NCI-H146 treated with DMSO at 0.1 percent for 48 hours (cell line): ENCODE results near the gene APLNR.

Source experiments
- DNase-seq: peaks from one replicate; lab custom pipeline; 2025; ENCODE audit not compliant: unreplicated experiment; lab: John Stamatoyannopoulos, UW

Gene APLNR

DNA sequence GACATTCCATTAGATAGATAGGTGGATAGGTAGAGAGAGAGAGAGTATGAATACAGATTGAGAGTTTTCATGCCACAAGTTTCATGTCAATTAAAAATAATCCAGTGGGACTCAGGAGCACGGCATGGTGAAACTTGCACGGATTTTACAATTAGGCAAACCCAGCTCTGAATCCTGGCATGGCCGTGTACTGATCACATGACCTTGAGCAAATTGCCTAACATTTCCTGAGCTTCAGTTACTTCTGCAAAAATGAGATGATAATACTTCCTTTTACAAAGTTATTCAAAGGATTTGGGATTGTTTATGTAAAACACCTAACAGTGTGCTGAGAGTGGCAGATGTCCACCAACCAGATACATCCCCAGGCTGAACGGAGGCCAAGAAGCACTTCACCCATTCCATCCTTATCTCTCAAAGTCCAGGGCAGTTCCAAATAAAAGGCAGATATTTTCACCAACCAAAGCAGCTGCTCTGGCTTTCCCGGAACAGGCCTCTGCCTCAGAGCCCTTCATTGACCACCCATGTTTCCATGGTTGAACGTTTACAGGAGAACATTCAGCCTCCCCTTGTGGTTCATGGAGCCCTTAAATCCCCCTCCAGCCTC, 17.9 kb downstream of the APLNR start:
- DNase-seq: no peak

DNA sequence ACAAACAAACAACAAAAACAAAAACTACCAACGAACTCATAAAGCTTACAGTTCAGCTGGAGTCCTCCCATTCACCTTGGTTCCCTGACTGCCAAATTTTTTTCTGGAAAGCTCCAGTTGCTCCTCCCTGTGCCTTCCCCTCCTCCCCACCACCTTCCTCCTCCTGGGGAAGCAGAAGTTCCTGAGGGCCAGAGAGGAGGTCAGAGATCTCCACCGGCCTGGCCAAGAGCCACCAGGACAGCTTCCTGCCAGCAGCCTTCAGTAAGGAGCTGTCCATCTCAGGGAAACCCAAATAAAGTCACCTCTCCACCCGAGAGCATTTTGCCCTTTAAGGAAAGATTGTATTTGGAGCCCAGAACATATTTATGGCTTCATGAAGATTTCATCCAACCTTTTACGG, 20.0 kb downstream of the APLNR start:
- no peak for DNase-seq

GRCh38 chr11:57216463-57216862, 20.6 kb downstream of the APLNR start:
- DNase-seq: no peak

DNA sequence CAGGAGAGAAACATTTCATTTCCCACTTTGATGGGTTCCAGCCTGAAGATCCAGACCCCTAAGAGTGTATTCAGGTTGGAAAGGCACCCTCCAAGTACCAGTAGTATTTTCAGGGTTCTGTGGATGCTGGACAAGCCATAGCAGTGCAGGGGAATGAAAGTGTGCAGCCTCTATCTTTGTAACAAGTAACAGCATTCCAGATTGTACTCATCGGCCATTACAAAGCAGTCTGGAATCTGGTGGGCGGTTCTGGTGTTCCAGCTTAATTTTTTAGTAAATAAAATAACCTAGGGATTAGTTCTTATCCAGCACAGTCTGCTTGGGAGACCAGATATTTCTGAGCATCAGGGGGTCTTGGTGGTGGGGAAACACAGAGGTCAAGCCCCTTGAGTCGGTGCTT, 22.6 kb downstream of the APLNR start:
- no peak for DNase-seq

GRCh38 chr11:57214098-57214417, 23.0 kb downstream of the APLNR start:
- no peak for DNase-seq

DNA sequence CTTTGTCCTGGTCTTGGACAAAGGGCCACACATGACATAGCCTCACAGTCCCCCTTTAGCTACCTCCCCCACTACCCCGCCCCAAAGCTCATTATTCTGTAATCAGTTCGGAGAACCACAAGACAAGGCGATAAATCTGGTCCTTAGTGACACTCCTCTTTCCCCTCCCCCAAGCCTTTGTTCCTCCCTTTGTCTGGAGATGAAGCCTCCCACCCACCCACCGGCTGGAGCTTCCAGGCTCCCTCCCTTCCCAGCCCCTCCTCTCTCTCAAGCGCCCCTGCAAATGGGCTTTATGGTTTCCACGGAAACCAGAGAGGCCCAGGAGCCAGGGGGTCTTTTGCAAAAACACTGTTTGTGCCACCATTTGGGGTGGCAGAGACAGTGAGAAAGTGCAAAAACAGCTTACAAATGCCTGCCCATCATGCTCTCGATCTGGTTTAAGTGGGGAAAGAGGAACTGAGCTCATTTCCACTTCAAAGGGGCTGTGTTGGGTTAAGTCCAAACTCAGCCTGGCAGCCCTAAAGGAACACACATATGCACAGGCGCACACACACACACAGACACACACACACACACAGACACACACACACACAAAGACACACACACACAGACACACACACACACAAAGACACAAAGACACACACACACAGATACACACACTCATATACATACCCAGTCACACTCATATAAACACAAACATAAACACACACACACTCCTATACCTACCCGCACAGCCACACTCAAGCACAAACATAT, 23.5 kb downstream of the APLNR start:
- DNase-seq: no peak

DNA sequence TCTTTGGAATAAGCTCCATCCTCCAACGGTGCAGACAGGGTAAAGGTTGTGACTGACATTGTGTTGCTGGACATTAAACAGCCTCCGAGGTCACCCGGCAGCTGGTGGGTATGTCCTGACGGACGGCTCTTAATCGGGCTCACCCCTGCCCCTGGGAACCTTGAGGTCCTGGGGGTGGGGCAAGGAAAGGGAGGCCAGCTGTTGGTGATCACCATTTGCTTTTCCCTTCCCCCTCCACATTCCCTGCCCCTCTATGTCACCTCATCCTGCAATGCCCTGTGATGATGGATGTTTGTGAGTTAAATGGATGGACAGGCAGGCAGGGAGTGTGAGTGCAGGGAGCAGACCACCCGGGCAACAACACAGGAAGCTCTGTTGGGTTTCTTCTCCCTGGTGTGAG, 26.3 kb downstream of the APLNR start:
- no peak for DNase-seq

DNA sequence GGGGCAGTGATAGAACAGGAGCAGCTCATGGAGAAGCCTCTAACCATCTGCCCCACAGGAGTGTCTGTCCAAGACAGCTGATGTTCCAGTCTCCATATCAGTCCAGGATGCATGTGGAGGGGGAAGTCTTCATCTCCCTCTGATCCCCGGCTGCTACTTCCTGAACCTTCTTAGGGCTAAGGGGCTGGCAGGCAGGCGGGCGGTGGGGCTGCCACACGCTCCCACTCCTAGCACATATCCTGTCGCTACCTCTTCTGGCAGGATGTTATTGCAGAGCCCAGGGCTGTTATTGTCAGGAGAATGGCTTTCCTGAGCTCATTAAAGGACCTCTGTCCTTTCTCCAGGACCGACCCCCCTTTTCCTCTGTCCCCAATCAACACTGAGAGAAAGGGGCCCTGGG, 29.9 kb downstream of the APLNR start:
- DNase-seq: no peak

DNA sequence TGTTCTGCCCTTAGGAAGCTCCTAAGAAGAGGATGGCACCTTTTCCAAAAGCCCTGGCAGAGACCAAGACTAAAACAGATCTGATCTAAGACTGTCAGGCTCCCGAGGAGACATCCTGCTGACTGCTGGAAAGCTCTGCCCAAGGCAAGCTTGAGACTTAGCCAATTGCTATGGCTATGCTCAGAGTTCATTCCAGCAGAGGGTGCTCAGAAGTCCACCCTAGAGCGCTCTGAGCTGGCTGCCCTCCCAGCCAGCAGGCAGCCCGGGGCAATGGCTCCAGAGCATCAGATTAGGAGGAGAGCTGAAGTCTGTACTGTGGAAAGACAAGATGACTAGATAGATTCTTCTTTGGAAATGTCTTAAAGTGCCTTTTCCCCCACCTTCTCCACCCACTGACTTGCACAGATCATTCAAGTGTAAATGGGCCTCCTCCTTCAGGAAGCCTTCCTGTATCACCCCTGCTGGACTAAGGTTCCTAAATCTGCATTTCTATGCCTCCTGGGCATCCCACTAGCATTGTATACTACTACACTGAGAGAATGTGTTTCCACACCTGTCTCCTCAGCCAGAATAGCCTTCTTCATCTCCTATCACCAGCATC, 31.9 kb downstream of the APLNR start:
- no peak for DNase-seq

- DNase-seq: no peak
Measured at GRCh38 chr11:57203882-57204480, 33.1 kb downstream of the APLNR start.

- no peak for DNase-seq
Measured at GRCh38 chr11:57203359-57203758, 33.7 kb downstream of the APLNR start.

GRCh38 chr11:57202281-57202680, 34.8 kb downstream of the APLNR start:
- no peak for DNase-seq

- no peak for DNase-seq
Measured at GRCh38 chr11:57200917-57201316, 36.1 kb downstream of the APLNR start.

GRCh38 chr11:57199330-57199729, 37.7 kb downstream of the APLNR start:
- no peak for DNase-seq

DNA sequence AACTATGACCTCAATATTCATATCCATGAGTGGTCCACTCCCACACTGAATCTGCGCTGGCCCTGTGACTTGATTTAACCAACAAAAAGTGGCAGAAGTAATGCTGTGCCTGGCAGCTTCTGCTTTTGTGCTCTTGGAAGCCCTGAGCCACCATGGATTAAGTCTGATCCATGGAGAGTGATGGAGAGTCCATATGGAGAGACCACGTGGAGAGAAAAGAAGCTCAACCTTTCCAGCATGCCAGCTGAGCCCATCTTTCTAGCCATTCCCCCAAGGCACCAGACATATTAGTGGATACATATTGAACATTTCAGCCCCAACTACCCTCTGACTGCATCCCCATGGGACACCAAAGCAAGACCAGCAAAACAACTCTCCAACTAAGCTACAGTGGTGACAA, 39.3 kb downstream of the APLNR start:
- no peak for DNase-seq

DNA sequence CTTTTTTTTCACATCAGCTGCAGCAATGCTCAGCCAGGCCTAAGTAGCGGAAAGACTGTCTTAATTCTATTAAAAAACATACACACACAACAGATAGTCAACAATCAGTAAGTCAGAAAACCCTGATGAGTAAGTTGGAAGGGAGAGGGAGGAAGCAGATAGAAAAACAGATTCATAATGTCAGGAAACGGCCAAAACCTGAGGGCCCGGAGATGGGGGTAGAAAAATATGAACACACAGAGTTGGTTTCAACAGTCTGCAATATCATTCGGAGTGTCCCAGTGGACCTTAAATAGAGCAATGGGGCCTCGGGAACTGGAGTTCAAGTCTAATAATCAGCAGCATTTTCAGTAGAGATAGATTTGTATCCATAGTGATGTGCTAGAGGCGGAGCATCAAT, 40.5 kb downstream of the APLNR start:
- DNase-seq: no peak

DNA sequence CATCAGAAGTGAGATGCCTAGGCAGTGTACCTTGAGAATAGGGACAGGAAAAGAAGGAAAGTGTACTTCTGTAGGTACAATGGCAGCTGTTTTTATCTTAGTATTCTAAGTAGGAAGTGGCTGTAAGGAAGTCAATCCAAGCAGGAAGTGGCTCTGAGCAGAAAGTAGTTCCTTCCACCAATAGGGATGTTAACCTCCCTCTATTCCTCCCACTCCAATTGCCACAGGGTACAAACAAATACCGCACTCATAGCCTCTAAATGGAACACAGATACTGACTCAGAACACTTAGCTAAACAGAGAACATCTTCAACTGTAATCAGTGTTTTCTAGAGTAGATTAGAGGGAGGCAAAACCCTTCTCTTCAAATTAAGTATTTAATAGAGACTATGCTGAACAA, 44.7 kb downstream of the APLNR start:
- DNase-seq: no peak

GRCh38 chr11:57191311-57192219, 45.5 kb downstream of the APLNR start:
- DNase-seq: no peak

DNA sequence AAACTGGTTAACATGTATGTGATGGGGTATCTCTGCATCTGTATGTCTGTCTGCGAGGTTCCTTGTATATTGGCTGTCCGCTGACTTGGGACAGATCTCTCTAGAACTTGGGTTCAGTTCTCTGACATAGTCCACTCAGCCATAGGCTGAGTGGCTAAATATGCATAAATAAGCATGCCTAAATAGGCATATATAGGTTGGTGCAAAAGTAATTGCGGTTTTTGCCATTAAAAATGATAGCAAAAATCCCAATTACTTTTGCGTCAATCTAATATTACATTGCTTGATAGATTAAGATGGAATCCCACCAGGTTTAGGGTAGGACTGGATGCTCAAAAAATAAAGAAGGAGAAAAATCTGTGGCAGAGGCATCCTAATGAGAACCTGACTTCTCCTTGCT, 46.5 kb downstream of the APLNR start:
- no peak for DNase-seq
